ENCODE results near the gene RAB40C.

The RAB40C gene

GRCh38 chr16:548586-548985 lies 41.3 kb upstream of the RAB40C start:
- no peak for ATAC-seq
- TF ChIP-seq PATZ1 (CRISPR knock-in tag; IDR thresholded peaks at IDR 0.05; ENCODE audit: borderline replicate concordance) (no peak), CSRNP3 (CRISPR knock-in tag; IDR thresholded peaks at IDR 0.05) (no peak), CSDC2 (CRISPR knock-in tag; IDR thresholded peaks at IDR 0.05) (no peak), TCF4 (CRISPR knock-in tag; IDR thresholded peaks at IDR 0.05; ENCODE audit: borderline replicate concordance) (no peak), OSR1 (CRISPR knock-in tag; IDR thresholded peaks at IDR 0.05) (no peak), ZNF70 (CRISPR knock-in tag; IDR thresholded peaks at IDR 0.05) (no peak), TOX (CRISPR knock-in tag; IDR thresholded peaks at IDR 0.05; ENCODE audit: borderline replicate concordance) (no peak), TSHZ2 (CRISPR knock-in tag; IDR thresholded peaks at IDR 0.05) (no peak), ESRRG (CRISPR knock-in tag; IDR thresholded peaks at IDR 0.05) (no peak), SNAI2 (CRISPR knock-in tag; IDR thresholded peaks at IDR 0.05) (no peak), ZFP3 (CRISPR knock-in tag; IDR thresholded peaks at IDR 0.05) (no peak), RARB (CRISPR knock-in tag; IDR thresholded peaks at IDR 0.05) (no peak)

- ATAC-seq = no peak
Measured at GRCh38 chr16:549544-550263, 40.2 kb upstream of the RAB40C start.

More at GRCh38 chr16:549544-550263, 40.2 kb upstream of the RAB40C start:
- TF ChIP-seq ZNF70 (CRISPR knock-in tag; IDR thresholded peaks at IDR 0.05) = no peak
- no peak for TF ChIP-seq TSHZ2 (CRISPR knock-in tag; IDR thresholded peaks at IDR 0.05)
- no peak for TF ChIP-seq PPARA (CRISPR knock-in tag; IDR thresholded peaks at IDR 0.05; ENCODE audit: borderline replicate concordance)
- TF ChIP-seq CSDC2 (CRISPR knock-in tag; IDR thresholded peaks at IDR 0.05) = no peak
- TF ChIP-seq ZNF8 (CRISPR knock-in tag; IDR thresholded peaks at IDR 0.05) = no peak
- no peak for TF ChIP-seq TCF4 (CRISPR knock-in tag; IDR thresholded peaks at IDR 0.05; ENCODE audit: borderline replicate concordance)
- TF ChIP-seq RARB (CRISPR knock-in tag; IDR thresholded peaks at IDR 0.05) = no peak
- TF ChIP-seq ZC3H10 (CRISPR knock-in tag; IDR thresholded peaks at IDR 0.05) = no peak
- no peak for TF ChIP-seq SNAI2 (CRISPR knock-in tag; IDR thresholded peaks at IDR 0.05)
- TF ChIP-seq GLIS3 (CRISPR knock-in tag; IDR thresholded peaks at IDR 0.05) = no peak
- no peak for TF ChIP-seq ESRRG (CRISPR knock-in tag; IDR thresholded peaks at IDR 0.05)
- TF ChIP-seq ZFP30 (CRISPR knock-in tag; IDR thresholded peaks at IDR 0.05) = no peak
- TF ChIP-seq, protein P1, sequence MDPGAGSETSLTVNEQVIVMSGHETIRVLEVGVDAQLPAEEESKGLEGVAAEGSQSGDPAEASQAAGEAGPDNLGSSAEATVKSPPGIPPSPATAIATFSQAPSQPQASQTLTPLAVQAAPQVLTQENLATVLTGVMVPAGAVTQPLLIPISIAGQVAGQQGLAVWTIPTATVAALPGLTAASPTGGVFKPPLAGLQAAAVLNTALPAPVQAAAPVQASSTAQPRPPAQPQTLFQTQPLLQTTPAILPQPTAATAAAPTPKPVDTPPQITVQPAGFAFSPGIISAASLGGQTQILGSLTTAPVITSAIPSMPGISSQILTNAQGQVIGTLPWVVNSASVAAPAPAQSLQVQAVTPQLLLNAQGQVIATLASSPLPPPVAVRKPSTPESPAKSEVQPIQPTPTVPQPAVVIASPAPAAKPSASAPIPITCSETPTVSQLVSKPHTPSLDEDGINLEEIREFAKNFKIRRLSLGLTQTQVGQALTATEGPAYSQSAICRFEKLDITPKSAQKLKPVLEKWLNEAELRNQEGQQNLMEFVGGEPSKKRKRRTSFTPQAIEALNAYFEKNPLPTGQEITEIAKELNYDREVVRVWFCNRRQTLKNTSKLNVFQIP (CRISPR knock-in tag; IDR thresholded peaks at IDR 0.05; ENCODE audit: borderline replicate concordance, low read depth) = no peak
- no peak for TF ChIP-seq ZFP3 (CRISPR knock-in tag; IDR thresholded peaks at IDR 0.05)
- no peak for TF ChIP-seq TOX (CRISPR knock-in tag; IDR thresholded peaks at IDR 0.05; ENCODE audit: borderline replicate concordance)
